GM12892 (cell line): Measurements from ENCODE around the gene ESR1.

Experiments
- POLR2AphosphoS5 ChIP-seq: IDR thresholded peaks from 2 replicates; pipeline ENCODE4 v1.6.1; 2011; ENCODE audit warnings: low read depth, low read length, control low read depth
- TAF1 ChIP-seq: IDR thresholded peaks from 2 replicates; pipeline ENCODE4 v1.6.1; 2011; ENCODE audit warnings: low read depth, mild to moderate bottlenecking, control low read depth, low read length, borderline replicate concordance

DNA sequence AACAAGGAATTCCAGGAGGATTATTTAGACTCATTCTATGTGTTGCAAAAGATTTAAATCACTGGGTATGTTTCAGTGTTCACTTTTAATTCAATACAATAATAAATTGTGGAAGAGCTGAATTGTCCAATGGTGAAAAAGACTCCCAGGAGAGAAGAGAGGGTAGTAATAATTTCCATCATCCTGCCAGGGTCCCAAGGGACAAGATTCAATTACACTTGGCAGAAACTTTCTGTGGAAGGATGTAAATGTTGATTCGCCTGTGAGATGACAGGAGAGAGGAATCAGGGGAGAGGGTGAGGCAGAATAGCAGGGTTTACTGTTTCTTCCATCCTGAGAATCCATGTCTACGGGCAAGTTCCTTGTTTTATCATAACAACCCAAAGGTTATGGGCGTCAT is 342.7 kb downstream of the ESR1 start:
- TF ChIP-seq POLR2AphosphoS5: no peak
- TF ChIP-seq TAF1: no peak
